GM12892 (cell line): ENCODE results near the gene MARCHF10.

Source experiments
- POLR2A ChIP-seq: IDR thresholded peaks from 2 replicates; pipeline ENCODE4 v1.6.1; 2011; ENCODE audit warnings: low read depth, low read length, control low read depth
- POLR2AphosphoS5 ChIP-seq: IDR thresholded peaks from 2 replicates; pipeline ENCODE4 v1.6.1; 2011; ENCODE audit warnings: low read depth, low read length, control low read depth
- TAF1 ChIP-seq: IDR thresholded peaks from 2 replicates; pipeline ENCODE4 v1.6.1; 2011; ENCODE audit warnings: low read depth, mild to moderate bottlenecking, control low read depth, low read length, borderline replicate concordance

DNA sequence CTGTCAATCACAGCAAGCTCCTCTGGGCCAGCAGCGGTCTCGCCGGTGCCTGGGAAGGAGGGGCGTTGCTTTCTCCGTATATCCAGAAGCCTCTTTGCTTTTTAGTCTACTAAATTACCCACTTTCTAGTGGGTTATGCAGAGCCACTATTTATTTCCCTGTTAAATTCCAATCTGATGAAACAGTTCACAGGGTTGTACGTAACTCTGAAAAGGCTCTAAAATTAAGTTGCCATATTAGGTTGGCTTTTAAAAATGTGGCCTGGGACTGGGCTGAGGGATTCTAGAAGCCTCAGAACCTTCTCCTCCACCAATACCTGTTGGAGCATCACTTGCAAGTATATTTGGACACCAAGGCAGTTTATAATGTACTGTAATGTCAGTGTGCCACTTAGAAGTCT is 27.2 kb downstream of the MARCHF10 start:
- no peak for TF ChIP-seq POLR2A
- no peak for TF ChIP-seq POLR2AphosphoS5
- no peak for TF ChIP-seq TAF1
